ENCODE results near the gene CCDC9B.

The CCDC9B gene

DNA sequence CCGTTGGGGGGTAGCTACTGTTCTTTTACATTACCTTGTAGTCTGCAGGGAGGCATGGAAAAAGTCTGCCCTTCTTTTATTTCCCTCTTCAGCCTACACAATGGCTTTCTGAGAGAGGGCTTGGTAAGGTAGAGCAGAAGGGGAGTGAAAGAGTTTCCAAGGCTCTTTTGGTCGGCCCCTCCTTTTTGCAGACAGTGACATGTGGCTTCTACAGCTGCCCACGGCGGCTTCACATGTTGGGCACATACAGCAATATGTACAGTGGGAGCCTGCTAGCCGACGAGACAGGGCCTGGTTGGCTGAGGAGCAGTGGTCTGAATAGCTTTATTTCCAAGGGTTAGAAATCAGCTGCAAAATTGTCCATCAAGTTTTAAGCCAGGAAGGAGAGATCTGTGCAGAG lies 13.3 kb downstream of the CCDC9B start:
- no peak for DNase-seq

DNA sequence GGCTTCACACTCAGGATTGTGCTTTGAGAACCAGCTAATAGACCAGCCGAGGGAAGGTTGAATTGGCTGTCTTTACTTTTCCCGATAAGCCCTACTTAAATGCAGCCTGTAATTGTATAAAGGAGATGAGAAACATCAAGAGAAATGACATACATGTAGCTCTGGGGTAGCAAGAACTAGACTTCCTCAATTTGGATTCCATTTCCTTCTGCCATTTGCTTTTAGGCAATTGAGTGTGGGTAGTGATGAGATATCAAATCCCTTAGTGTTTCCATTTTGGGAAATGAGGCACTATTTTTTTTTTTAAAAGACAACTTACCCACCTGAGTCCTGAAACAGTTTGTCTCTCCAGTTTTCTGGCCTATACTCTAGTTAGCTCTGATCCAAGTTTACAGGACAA lies 15.0 kb downstream of the CCDC9B start:
- DNase-seq = no peak

DNA sequence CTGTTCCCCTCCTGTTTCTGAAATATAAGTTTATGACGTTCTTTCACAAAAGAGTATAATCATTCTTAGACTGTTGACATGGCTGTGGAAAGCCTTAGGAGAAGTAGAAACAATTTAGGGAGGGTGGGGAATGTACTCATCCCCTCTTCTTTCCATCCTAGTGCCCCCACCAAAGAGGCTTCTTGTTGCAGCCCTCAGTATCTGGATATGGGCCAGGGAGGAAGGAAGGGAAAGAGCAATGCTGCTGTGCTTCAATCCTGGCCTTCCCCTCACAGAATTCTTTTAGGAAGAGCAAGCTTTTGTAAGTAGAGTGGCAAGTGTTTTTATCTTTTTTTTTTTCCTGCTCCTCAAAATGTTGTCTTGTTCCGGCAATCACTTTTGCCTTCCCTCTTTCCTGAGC lies 15.6 kb downstream of the CCDC9B start:
- DNase-seq = no peak

DNA sequence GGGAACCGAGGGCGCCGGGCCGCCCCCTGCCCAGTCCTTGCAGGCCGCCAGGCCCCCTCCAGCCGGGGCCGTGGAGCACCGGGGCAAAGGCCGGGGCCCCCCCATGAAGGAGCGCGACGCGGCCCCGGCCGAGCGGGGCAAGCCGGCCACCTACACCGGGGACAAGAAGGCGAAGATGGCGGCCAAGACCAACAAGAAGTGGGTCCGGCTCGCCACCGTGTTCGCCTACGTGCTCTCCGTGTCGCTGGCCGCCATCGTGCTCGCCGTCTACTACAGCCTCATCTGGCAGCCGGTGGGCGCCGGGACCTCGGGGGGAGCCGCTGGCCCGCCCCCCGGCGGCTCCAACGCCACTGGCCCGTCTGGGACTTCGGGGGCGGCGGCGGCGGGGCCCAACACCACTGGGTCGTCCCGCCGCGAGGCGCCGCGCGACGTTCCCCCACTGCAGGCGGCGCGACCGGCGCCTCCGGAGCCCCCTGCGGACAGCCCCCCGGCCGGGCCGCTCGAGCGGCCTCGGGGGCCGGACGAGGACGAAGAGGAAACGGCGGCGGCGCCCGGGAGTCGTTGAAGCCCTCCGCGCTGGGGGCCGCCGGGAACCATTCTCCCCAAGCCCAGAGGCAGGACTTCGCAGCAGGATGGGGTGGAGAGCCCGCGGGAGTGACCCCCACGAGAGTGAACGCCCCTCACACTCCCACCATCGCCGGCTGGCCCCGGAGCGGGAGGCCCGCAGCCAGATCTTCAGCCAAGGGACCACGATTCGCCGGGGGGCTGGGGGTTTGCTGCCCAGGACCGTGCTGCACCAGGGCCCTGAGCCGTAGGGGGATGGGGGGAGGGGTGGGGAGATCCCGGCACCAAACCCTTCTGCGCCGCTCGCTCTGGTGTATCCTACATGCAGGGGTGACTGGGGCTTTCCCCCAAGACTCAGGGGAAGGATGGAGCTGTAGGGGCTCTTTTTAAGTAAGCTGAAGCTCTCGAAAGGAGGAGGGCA lies 16.5 kb downstream of the CCDC9B start:
- no peak for DNase-seq

DNA sequence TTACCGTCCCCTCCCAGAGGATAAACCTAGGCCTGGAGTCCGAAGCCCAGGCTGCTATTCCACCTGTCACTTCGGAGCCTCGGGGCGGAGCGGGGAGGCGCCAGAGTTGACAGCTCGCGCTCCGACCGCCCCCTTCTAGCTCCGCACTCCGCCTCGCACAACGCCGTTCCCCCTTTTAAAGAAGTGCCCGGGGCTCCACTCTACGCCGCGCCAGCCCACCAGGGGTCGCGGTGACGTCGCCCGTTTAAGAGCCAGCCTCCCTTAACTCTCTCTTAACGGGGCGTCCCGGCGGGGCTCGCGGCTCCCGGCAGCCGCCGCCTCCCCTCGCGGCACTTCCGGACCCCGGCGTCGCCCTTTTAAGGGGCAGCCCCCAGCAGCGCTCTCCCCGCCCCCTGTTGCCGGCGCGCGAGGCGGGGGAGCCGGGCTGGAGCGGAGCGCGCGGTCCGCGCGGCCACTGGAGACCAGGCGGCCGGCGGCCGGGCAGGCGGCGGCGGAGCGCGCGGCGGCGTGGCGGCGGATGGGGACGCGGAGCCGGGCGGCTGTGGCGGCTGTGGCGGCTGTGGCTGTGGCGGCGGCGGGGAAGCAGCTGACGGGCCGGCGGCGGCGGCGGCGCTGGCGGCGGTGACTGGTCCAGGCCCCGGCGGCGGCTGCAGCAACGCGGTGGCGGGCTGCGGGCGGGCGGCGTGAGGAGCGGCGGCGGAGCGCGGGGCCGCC lies 17.3 kb downstream of the CCDC9B start, which contains the start of gene INAFM2:
TSS of gene INAFM2 (plus strand) at position 454 of the 714 bp plus-strand sequence. CDS start 364 bp downstream, outside the sequence.
- DNase-seq = peak; percentile 78

DNA sequence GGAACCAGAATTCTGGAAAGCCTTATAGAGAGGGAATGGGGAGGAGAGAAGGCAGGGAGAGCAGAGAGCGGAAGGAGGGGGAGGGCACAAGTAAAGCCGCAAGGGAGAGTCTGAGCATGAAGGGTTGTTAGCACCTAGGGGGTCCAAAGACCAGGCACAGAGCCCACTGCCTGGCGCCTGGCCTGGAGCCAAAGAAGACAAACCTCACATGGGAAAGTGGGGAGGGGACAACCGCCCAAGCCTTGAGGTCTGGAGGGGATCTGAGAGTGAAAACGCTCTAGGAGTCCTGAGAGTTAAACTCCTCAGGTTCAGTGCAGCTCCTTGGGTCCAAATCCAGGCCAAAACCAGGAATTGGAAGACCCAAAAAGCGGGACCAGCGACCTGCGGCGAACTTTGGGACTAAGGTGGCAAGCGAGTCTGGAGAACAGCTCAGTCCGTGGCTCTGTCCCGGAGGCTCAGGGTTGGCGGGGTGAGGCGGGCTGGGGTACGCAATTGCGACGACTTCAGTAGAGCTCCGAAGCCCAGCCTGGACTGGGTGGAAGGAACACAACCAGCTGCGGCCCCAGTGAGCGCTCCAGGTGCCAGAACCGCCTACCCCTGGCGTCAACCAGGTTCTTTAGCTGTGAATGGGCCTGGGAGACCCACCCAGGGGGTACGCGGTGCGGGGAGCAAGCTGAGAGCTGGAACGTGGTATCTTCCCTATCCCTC lies 18.1 kb downstream of the CCDC9B start:
- no peak for DNase-seq

DNA sequence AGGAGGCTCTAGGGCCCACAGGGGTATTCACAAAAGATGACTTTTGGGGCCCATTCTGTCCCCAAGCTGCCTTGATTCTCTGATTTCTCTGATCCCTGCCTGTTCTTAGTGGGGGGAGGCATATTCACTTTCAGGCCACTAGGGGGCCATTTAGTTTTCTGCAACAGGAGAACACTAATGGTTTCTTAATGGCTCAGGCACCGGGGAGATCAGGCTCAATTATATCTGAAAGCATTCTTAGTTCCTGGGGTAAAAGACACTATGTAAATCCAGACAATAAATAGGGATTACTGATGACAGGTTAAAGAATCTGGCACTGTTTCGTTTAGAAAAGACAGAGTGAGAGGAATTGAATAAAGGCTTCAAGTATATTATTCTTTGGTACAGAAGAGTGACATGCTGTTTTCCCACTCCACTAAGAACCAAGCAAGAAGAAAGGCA lies 19.8 kb downstream of the CCDC9B start:
- peak; percentile 51 for DNase-seq

DNA sequence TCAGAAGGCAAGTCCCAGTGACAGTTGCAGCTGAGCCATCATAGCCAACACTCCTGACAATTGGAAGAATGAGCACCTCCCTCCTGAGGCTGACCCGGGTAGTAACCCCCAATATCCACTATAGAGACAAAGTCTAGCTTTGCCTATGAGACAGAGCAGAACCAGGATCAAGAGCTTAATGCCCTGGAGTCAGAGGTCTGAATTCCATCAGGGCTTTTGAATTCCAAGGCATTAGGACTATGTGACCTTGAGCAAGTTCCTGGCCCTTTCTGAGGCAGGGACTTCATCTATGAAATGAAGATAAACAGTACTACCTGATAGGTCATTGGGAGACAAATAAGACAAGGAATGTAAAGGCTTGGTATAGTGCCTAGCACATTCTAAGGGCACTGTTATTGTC lies 20.3 kb downstream of the CCDC9B start:
- no peak for DNase-seq

DNA sequence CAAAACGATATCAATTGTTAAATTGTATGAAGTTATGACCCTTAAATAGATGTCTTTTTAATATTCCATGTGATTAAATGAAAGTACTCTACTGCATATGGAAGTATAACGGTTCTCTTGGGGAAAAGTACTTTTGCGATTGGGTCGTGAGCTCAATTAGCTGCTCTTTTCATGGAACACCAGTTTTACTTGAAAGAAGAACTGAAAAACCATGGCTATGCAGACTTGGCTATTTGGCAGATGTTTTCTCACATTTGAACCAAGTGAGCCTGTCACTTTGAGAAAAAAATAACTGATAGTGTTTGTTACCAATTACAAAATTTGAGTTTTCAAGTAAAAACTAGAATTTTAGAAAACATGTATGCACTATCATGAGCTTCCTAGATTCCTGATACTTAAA lies 23.2 kb downstream of the CCDC9B start:
- no peak for DNase-seq

DNA sequence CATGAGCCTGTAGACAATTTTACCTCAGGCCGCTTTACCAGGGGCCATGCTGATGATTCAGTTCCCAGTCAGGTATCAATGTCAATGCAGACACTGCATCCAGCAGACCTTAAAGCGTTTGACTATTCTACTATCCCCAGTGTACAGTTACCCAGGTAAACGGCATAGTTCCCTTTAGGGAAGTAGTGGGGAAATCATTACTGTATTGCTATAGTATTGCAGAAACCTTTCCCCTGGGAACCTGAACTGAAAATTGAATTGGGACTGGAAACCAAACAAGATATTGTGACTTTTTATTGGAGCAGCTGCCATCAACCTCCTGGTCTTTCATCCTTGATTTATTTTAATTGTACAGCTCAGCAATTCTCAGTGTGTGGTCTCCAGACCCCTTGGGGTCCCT lies 23.8 kb downstream of the CCDC9B start:
- DNase-seq = no peak

DNA sequence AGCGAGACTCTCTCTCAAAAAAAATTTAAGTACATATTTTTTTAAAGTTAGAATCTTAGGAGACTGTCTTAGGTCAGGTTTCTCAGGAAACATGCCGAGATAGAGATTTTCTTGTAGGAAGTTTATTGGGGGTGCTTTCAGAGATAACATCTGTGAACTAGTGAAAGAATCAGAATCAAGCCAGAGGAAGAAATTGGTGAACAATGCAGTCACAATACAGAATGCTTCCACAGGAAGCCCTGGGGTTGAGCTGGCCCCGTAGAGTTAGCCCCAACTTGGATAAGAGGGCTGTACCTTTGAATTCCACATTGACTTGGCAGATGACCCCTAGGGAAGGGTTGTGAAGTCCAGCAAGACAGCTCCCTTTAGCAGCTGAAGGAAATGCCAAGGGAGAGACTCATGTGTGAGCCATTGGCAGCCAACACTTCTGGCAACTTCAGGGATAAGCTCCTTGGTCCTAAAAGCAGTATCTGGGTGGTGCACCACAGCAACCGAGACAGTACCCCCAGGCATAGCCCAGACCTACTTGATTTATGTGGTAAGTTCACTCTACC lies 25.9 kb downstream of the CCDC9B start:
- no peak for DNase-seq

DNA sequence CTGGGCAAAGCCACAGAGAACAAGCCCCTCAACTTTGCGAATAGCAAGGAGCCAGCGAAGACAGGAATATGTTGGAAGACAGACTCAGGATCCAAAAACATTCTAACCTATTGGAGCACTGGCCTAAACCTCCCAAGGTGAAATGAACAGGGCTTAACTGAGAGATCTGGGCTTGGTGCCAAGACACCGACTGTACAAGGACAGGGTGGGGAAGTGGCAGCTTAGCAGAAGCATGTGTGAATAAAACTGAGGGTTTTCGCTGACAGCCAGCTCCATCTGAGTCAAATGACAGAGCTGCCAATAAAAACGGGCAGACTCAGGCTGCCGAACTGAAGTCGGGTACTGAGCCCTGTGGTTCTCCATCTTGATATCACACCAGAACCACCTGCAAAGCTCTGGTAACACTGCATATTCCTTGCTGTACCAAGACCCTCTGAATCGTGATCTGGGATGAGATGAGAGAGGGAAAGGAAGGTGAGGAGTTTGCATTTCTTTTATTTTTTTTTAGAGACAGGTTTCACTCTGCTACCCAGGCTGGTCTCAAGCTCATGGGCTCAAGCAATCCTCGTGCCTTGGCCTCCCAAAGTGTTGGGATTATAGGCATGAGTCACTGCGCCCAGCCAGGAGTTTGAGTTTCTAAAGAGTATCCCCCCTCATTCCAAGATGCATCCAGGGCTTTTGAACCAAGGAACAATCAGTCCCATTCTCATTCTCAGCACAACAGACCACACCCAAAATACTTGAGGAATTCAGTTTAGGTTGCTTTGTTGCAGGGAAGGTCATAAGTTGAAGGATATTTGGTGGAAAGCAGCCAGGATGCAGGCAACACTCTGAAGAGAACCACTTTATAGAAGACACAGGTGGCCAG lies 27.0 kb downstream of the CCDC9B start:
- peak; percentile 43 for DNase-seq

DNA sequence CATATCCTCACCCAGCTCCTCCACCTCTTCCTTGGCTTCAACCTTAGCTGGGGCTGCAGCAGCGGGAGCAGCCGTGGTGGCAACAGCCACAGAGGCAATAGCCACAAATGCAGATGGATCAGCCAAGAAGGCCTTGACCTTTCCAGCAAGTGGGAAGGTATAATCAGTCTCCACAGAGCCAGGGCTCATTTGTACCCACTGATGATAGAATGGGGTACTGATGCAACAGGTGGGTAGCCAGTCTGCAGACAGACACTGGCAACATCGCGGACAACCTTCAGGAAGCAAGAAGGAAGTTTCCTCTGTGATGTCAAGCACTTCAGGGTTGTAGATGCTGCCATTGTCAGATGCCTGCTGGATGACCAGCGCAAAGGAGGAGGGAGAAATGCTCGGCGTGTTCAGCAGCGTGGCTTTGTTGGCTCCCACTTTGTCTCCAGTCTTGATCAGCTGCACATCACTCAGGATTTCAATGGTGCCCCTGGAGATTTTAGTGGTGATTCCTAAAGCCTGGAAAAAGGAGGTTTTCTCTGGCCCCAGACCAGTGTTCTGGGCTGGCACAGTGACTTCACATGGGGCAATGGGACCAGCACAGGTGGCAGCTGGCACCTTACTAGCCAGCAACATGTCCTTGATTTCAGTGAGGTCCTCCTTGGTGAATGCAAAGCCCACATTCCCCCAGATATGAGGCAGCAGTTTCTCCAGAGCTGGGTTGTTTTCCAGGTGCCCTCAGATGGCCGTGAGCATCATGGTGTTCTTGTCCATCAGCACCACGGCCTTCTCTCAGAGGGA lies 28.2 kb downstream of the CCDC9B start:
- no peak for DNase-seq

DNA sequence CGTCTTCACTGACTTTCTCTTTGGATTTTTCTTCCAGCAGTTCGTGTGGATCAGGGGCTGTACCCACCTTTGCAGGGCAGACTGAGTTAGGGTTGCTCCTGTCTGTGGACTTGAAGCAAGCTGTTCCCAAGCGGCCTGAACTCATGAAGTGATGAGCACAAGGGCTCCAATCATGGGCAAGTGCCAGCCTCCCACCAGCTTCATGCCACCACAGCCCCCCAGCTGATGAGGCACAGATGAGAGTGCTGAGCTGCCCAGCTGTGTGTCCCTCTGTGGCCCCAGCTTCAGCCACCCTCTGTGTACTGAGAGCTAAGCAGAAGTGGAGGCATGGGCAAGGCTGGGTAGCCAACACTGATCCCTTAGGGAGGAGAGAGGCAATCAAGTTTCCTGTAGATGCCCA lies 29.7 kb downstream of the CCDC9B start:
- no peak for DNase-seq

DNA sequence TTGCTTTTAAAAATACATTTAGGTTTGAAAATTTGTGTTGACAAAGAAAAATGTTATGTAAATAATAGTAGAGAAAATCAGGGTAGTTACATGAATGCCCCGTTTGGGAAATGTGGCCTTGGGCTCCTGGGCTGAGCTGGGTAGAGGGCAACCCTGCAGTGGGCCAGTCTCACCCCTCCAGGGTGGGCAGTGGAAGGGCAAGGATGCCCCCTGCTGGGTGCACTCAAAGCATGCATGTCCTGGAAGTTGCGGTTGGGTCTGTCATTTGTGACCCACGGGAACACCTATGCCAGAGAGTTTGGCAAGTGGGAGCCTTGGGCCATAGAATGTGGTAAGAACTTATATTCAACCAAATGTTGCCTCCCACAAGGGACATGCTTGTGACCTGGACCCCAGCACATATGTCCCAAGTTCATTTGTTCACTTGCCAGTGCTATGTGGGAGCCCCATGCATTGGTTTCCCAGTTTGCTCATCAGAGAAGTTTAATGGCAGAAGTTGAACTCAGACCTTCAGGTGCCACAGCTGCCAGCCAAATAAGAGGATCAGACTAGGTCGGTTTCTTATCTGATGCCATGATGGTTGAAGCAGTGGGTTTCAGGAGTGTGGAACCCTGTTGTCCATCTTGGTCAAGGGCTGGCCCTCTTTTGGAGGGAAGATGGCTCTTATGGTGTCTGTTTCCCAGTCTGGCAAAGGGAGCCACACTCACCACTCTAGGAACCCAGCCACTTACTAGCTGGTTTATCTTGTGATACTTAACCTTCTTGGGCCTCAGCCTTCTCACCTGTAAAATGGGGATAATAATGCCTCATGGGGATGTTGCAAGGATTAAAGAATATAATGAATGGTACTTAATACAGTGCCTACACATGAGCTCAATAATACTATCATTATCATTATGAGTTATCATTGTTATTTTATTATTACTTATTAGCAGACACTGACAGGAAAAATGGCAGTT lies 30.5 kb downstream of the CCDC9B start:
- no peak for DNase-seq

DNA sequence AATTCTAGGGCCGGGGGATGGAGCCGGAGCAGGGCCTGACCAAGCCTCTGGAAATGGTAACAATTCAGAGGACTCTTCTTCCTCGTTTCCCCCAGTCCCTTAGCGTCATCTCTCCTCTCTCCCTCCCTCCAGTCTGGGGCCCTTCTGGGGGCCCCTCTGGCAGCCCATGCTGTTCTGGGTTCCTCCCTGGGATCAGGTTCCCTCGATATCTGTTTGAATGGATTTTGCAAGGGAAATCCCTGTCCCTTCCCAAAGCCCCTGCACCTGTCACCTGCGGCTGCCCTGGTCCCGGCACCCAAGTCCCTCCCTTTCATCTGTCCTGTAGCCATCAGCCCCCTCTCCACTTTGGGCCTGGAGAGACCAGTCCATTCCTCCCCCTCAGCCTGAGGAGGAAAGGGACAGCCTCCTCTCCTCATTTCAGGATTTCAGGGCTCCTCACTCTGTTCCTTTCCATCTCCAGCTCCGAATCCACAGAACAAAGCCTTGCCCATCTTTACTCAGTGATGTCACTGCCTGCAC lies 31.3 kb downstream of the CCDC9B start:
- no peak for DNase-seq

DNA sequence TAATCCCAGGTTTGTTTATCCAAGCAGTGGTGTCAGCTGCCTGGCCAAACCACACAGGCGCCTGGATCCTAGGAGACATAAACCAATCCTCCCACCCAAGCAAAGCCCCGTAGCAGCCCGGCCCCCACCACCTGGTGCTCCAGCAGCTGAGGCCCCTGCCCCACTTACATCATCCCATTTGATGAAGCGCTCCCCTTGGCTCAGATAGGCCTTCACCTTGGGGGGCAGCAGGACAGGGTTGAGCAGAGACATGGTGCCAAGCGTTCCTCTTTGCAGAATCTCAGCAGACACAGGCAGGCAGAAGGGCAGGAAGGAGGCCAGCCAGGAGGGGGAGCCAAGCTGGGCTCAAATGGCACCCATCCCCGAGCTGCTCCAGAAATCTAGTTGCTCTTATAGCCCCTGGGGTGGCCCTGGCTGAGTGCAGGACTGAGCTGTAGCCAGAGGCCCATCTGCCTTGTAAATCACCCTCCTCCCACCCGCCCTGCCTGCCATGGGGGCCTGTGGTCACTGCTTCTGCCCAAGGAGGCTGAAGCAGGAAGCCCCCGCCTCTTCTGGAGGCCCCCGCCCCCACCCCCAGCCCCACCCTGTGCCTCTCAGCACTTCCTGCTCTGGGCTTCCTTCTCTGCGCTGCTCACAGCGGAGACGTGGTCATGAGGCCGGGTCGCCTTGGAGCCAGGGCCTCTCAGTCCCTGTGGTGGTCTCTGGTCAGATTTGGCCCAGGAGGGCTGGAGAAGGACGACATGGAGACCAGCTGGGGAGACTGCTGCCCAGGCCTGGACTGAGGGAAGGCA lies 33.1 kb downstream of the CCDC9B start, which contains the start of gene PLCB2:
TSS of gene PLCB2 (minus strand) at position 515 of the 791 bp plus-strand sequence. CDS start at position 252, 263 bp downstream.
- no peak for DNase-seq

DNA sequence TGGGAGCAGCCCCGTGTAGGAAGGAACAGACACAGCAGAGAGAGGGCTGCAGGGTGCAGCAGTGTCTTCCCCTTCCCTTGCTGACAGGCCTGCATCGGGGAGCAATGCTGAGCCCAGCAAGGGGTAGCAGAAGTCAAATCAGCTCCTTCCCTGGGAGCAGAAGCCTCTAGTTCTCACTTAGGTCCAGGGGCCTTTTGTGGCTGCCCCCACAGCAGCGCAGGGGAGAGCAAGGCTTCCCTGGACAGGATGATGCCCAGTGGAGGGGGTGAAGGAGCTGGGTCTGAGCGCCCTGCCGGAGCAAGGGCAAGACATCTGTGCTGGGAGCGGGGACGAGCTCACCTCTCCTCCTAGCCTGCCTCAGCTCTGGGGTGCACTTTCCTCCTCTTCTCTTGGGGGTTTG lies 33.8 kb downstream of the CCDC9B start:
- DNase-seq = no peak

DNA sequence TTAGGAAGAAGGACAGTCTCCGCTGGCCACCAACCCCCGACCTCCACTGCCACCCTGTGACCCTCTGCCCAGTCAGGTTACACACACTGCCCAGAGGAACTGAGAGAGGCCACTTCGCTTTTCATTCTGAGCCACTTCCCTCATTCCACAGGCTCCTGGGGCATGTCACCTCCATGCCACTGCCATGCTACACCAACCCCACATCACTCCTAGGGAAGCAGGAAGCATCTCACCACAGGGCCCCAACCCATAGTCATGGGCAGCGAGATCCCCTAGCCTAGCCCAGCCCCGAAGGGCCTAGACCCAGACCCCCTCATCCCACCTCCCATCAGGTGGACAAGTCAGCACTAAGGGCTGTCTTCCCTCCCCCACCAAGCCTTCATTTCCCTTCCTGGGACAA lies 34.4 kb downstream of the CCDC9B start:
- DNase-seq = no peak
